GM10266 (cell line): Measurements from ENCODE around the gene GRIN2A.

Experiments used
- DNase-seq: peaks from one replicate; pipeline ENCODE4 v3.0.0; 2012; ENCODE audit errors: extremely low spot score
- CTCF ChIP-seq: IDR thresholded peaks from 2 replicates; pipeline ENCODE4 v1.5.1; 2012; ENCODE audit warnings: mild to moderate bottlenecking, low read depth; ENCODE audit not compliant: control insufficient read depth, insufficient read depth; ENCODE audit errors: missing control alignments

GRIN2A gene

DNA sequence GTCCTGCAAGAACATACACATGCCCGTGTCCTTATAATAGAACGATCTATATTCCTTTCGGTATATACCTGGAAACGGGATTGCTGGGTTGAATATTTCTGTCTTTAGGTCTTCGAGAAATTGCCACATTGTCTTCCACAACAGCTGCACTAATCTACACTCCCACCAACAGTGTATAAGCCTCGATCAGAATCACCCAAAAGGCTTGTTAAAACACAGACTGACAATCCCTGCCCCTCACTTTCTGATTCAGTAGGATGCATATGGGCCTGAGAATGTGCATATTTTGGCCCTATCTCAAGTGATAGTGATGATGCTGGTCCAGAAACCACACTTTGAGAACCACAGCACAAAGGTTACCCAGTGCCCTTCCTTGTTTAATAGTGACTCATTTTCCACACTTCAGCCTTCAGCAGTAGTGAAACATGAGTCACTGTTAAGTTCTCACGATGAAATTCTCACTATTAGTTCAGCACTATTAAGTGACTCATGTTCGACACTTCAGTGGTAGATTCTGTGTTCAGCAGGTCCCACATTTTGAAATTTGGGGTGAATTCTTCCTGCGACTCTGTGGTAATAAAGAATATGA is 215.6 kb downstream of the GRIN2A start:
- no peak for TF ChIP-seq CTCF
- DNase-seq = peak; percentile 17

DNA sequence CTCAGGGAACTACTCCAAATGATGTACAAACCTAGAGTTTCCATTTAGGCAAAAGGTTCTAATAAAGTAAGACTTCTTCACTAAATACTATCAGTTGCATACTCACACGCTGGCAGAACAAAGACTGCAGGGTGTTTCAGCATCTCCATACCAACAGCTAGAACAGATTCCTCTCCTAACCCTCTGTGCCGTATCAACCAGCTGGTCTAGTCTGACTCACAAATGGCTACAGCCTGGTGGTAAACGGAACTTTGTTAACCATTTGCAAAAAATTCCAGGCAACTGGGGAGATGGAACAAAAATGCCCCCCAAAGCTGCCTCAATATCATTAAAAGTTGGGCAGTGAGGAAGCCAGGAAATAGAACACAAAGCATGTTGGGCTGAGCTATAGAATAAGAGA is 217.1 kb downstream of the GRIN2A start:
- no peak for TF ChIP-seq CTCF
- no peak for DNase-seq

DNA sequence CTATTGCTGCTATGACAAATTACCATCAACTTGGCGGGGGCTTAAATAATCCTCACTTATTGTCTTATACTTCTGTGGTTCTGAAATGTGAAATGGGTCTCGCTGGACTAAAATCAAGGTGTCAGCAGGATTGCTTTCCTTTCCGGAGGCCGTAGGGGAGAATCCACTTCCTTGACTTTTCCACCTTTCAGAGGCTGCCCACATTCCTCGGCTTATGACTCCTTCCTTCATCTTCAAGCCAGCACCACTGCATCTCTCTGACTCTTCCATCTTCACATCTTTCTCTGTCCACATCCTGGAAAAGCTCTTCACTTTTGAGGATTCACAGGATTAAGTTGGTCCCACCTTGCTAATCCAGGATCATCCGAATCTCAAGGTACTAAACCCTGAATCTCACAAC is 217.8 kb downstream of the GRIN2A start:
- no peak for DNase-seq
- TF ChIP-seq CTCF = no peak

DNA sequence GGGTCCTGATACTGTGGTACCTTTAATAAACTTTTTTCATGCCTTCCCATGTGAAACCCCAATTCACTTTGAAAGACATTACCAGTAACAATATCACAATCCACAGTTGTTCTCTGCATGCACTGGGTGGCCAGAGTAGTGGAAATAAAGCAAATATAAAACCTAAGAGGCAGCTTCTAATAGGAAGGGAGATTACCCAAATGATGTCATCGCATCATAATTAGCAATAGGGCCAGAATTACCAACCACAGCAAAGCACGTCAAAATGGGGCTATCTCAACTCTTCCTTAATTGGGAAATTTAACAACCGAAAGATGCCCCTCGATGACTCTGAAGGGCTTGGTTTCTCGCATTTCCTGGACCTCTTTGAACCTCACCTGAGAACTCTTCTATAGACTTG is 224.8 kb downstream of the GRIN2A start:
- no peak for DNase-seq
- no peak for TF ChIP-seq CTCF

- no peak for DNase-seq
- TF ChIP-seq CTCF = no peak
Measured at GRCh38 chr16:9957002-9957401, 225.2 kb downstream of the GRIN2A start.

DNA sequence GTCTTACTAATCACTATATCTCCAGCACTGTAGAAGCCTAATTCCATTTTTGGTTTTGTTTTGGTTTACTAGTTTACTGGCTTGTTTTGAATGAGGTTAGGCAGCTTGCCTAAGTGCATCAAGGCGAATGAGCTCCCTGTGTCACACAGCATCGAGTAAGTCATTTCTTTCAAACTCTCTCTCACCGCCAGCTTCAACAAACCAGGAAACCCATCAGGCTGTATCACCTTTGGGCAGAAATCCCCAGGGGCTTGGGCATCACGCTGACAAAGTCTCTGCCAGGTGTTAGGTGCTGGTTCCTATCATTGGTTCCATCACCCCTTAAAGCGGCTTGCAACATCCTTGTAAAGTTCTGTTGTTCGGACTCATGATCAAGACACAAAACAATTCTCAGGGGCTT is 226.6 kb downstream of the GRIN2A start:
- TF ChIP-seq CTCF = no peak
- DNase-seq = no peak

GRCh38 chr16:9953908-9954570 is 228.2 kb downstream of the GRIN2A start:
- TF ChIP-seq CTCF = no peak
- DNase-seq = no peak
